ENCODE data around the gene KHK.
A peak's percentile ranks its signal among the peaks of the same experiment; 100 is the strongest.

The KHK gene

GRCh38 chr2:27094353-27094984 lies 7.9 kb downstream of the KHK start:
- Histone ChIP-seq H3K27me3 (no peaks in the 10 kb centered on the region), H3K27ac (no peak overlapping the region), H3K9me3 (no peaks in the 10 kb centered on the region), H3K4me1 (ENCODE audit: control insufficient read depth in 1 of 2, insufficient read depth in 1 of 2, low read depth in 1 of 2, low read length in 1 of 2) (peaks cover 11 to 12% of the 10 kb centered on the region in 2 experiments), H3K36me3 (no peaks in the 10 kb centered on the region), H3K4me3 (ENCODE audit: low read depth in 1 of 2, low read length in 1 of 2) (no peak overlapping the region)
- no peak for TF ChIP-seq CTCF (IDR thresholded peaks at IDR 0.05)

GRCh38 chr2:27095427-27095744 lies 8.8 kb downstream of the KHK start:
- no peak for TF ChIP-seq CTCF (IDR thresholded peaks at IDR 0.05)
- H3K36me3 ChIP-seq = no peaks in the 10 kb centered on the region
- H3K4me3 ChIP-seq (ENCODE audit: low read depth in 1 of 2, low read length in 1 of 2) = no peak overlapping the region
- no peak overlapping the region for H3K27ac ChIP-seq
- peaks cover 11 to 12% of the 10 kb centered on the region in 2 experiments for H3K4me1 ChIP-seq (ENCODE audit: control insufficient read depth in 1 of 2, insufficient read depth in 1 of 2, low read depth in 1 of 2, low read length in 1 of 2)
- no peaks in the 10 kb centered on the region for H3K27me3 ChIP-seq
- no peaks in the 10 kb centered on the region for H3K9me3 ChIP-seq

GRCh38 chr2:27095745-27096651 lies 9.4 kb downstream of the KHK start:
- no peaks in the 10 kb centered on the region for H3K27me3 ChIP-seq
- no peaks in the 10 kb centered on the region for H3K36me3 ChIP-seq
- peak overlapping the region; percentile 45 to 47 for H3K4me3 ChIP-seq (ENCODE audit: low read depth in 1 of 2, low read length in 1 of 2)
- no peak for TF ChIP-seq CTCF (IDR thresholded peaks at IDR 0.05)
- no peak overlapping the region for H3K27ac ChIP-seq
- peaks cover 11 to 12% of the 10 kb centered on the region in 2 experiments for H3K4me1 ChIP-seq (ENCODE audit: control insufficient read depth in 1 of 2, insufficient read depth in 1 of 2, low read depth in 1 of 2, low read length in 1 of 2)
- H3K9me3 ChIP-seq = no peaks in the 10 kb centered on the region

- Histone ChIP-seq H3K4me3 (ENCODE audit: low read depth in 1 of 2, low read length in 1 of 2) (no peak overlapping the region), H3K27me3 (no peaks in the 10 kb centered on the region), H3K4me1 (ENCODE audit: control insufficient read depth in 1 of 2, insufficient read depth in 1 of 2, low read depth in 1 of 2, low read length in 1 of 2) (peaks cover 11 to 12% of the 10 kb centered on the region in 2 experiments), H3K27ac (peak overlapping the region; percentile 17), H3K9me3 (no peaks in the 10 kb centered on the region), H3K36me3 (no peaks in the 10 kb centered on the region)
- no peak for TF ChIP-seq CTCF (IDR thresholded peaks at IDR 0.05)
Observed at GRCh38 chr2:27096748-27097297, 10.3 kb downstream of the KHK start.

- peaks cover 11 to 12% of the 10 kb centered on the region in 2 experiments for H3K4me1 ChIP-seq (ENCODE audit: control insufficient read depth in 1 of 2, insufficient read depth in 1 of 2, low read depth in 1 of 2, low read length in 1 of 2)
- no peaks in the 10 kb centered on the region for H3K36me3 ChIP-seq
- TF ChIP-seq CTCF (IDR thresholded peaks at IDR 0.05) = no peak
- H3K27me3 ChIP-seq = no peaks in the 10 kb centered on the region
- no peaks in the 10 kb centered on the region for H3K9me3 ChIP-seq
- no peak overlapping the region for H3K4me3 ChIP-seq (ENCODE audit: low read depth in 1 of 2, low read length in 1 of 2)
- no peak overlapping the region for H3K27ac ChIP-seq
Observed at GRCh38 chr2:27097341-27097740, 10.8 kb downstream of the KHK start.
